Activated T-helper 17 cell treated with anti-CD3 and anti-CD28 coated beads, Interleukin-2, amount 50 U/mL, for 72 hours (primary cell): Measurements from ENCODE around the gene CEACAM16. TPM values are rescaled to one million over a fixed set of nuclear protein-coding genes. Genes with fewer than 3 reads are reported as not detected.
A peak's percentile ranks its signal among the peaks of the same experiment; 100 is the strongest.

Source experiments
- ATAC-seq: fragments of 150-1000 bp; cut with Tn5 transposase; replicated peaks from 2 replicates; pipeline ENCODE4 v1.10.0; 2021; ENCODE audit warnings: mild to moderate bottlenecking, moderate library complexity
- H3K27ac Mint-ChIP-seq: one replicate; pipeline ENCODE4 v1.8.0; 2022; ENCODE audit warnings: mixed read lengths
- H3K27me3 Mint-ChIP-seq: one replicate; pipeline ENCODE4 v1.8.0; 2022; ENCODE audit warnings: mixed read lengths
- H3K36me3 Mint-ChIP-seq: one replicate; pipeline ENCODE4 v1.8.0; 2022; ENCODE audit warnings: low read depth, mild to moderate bottlenecking, mixed read lengths
- H3K4me1 Mint-ChIP-seq: one replicate; pipeline ENCODE4 v1.8.0; 2022; ENCODE audit warnings: mixed read lengths
- H3K4me3 Mint-ChIP-seq: one replicate; pipeline ENCODE4 v1.8.0; 2022; ENCODE audit warnings: mild to moderate bottlenecking, mixed read lengths
- H3K9me3 Mint-ChIP-seq: one replicate; pipeline ENCODE4 v1.8.0; 2022; ENCODE audit warnings: mixed read lengths
- total RNA-seq, 2 donors: library from RNA; stranded (reverse); gene quantifications; one replicate each; pipeline ENCODE4 v1.2.3, GENCODE V29; 2022

The CEACAM16 gene
- total RNA-seq, 2 donors from 2014 or later: not detected

GRCh38 chr19:44757057-44757734 lies 58.2 kb downstream of the CEACAM16 start:
- no peaks in the 10 kb centered on the region for H3K27me3 Mint-ChIP-seq
- H3K27ac Mint-ChIP-seq: no peak overlapping the region
- peaks cover 90% of the 10 kb centered on the region for H3K36me3 Mint-ChIP-seq
- H3K9me3 Mint-ChIP-seq: no peaks in the 10 kb centered on the region
- ATAC-seq: no peak
- no peak overlapping the region for H3K4me3 Mint-ChIP-seq
- H3K4me1 Mint-ChIP-seq: peaks cover 17% of the 10 kb centered on the region

GRCh38 chr19:44757735-44758505 lies 59.0 kb downstream of the CEACAM16 start:
- Mint-ChIP-seq H3K4me3 (no peak overlapping the region), H3K9me3 (no peaks in the 10 kb centered on the region), H3K27me3 (no peaks in the 10 kb centered on the region), H3K36me3 (peaks cover 84% of the 10 kb centered on the region), H3K4me1 (peaks cover 10% of the 10 kb centered on the region), H3K27ac (no peak overlapping the region)
- no peak for ATAC-seq

- H3K27ac Mint-ChIP-seq: no peak overlapping the region
- H3K36me3 Mint-ChIP-seq: peaks cover 80% of the 10 kb centered on the region
- H3K4me3 Mint-ChIP-seq: peak overlapping the region; percentile 19
- no peaks in the 10 kb centered on the region for H3K27me3 Mint-ChIP-seq
- no peak for ATAC-seq
- H3K9me3 Mint-ChIP-seq: no peaks in the 10 kb centered on the region
- peaks cover 10% of the 10 kb centered on the region for H3K4me1 Mint-ChIP-seq
Measured at GRCh38 chr19:44758596-44758995, 59.6 kb downstream of the CEACAM16 start.

GRCh38 chr19:44759083-44759804 lies 60.3 kb downstream of the CEACAM16 start:
- no peak for ATAC-seq
- Mint-ChIP-seq H3K4me3 (peak overlapping the region; percentile 30), H3K36me3 (peaks cover 74% of the 10 kb centered on the region), H3K27ac (peak overlapping the region; percentile 55), H3K27me3 (no peaks in the 10 kb centered on the region), H3K4me1 (peaks cover 15% of the 10 kb centered on the region), H3K9me3 (no peaks in the 10 kb centered on the region)

Other genes with a start within 250 kb of the CEACAM16 start
- 10 to 100 TPM in 1 of 2 donors, 1 to 10 TPM in 1; 9.9 to 10.9 TPM for gene ZNF180, start 198.6 kb upstream of the CEACAM16 start, total RNA-seq
- not detected for gene CEACAM20, start 169.5 kb upstream of the CEACAM16 start, total RNA-seq
- not detected for gene IGSF23, start 85.6 kb upstream of the CEACAM16 start, total RNA-seq
- 10 to 100 TPM in 1 of 2 donors, 1 to 10 TPM in 1; 8.6 to 10.6 TPM for gene PVR, start 55.2 kb upstream of the CEACAM16 start, total RNA-seq
- gene CEACAM19, start 27.7 kb upstream of the CEACAM16 start, total RNA-seq: 1 to 10 TPM; 1.1 to 1.6 TPM
- gene BCL3, start 49.6 kb downstream of the CEACAM16 start, total RNA-seq: 10 to 100 TPM; 79.0 to 86.3 TPM
- not detected for gene CBLC, start 78.7 kb downstream of the CEACAM16 start, total RNA-seq
- not detected for gene BCAM, start 110.0 kb downstream of the CEACAM16 start, total RNA-seq
- gene NECTIN2, start 147.1 kb downstream of the CEACAM16 start, total RNA-seq: under 1 TPM; 0.45 to 0.64 TPM
- 100 to 1,000 TPM in 1 of 2 donors, 10 to 100 TPM in 1; 55.3 to 165 TPM for gene TOMM40, start 192.1 kb downstream of the CEACAM16 start, total RNA-seq
- gene APOE, start 206.6 kb downstream of the CEACAM16 start, total RNA-seq: 1 to 10 TPM in 1 of 2 donors, under 1 TPM in 1; 0.91 to 2.2 TPM
- 1 to 10 TPM in 1 of 2 donors, under 1 TPM in 1; 0.89 to 1.6 TPM for gene APOC1, start 215.5 kb downstream of the CEACAM16 start, total RNA-seq
- gene APOC4, start 243.1 kb downstream of the CEACAM16 start, total RNA-seq: not detected
- gene APOC2, start 246.9 kb downstream of the CEACAM16 start, total RNA-seq: not detected